ENCODE results near the gene FBXO15.

DNA sequence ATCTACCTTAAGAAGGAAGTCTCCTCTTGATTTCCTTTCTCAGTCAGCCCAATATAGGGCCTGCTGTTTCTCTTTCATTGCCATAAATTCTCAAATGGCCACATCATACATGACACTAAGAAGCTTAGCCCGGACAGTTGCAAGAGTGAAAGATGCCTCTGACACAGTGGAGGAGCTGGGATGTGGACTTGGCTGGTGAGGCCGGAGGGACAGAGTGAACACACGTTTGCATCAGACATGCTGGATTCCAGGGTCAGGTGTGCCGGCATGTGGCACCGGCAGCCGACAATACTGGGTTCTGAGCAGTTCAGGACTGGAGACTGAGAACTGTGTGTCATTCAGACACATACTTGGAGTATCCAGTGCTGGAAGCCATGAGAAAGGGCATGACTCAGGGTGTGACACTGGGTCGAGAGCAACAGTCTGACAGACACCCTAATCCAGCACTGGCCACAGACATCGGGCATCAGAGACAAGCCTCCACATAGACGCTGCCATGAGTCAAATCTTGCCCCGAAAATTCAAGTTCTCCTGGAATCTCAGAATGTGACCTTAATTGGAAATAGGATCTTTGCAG is 32.1 kb upstream of the FBXO15 start:
- TF ChIP-seq, protein P1, sequence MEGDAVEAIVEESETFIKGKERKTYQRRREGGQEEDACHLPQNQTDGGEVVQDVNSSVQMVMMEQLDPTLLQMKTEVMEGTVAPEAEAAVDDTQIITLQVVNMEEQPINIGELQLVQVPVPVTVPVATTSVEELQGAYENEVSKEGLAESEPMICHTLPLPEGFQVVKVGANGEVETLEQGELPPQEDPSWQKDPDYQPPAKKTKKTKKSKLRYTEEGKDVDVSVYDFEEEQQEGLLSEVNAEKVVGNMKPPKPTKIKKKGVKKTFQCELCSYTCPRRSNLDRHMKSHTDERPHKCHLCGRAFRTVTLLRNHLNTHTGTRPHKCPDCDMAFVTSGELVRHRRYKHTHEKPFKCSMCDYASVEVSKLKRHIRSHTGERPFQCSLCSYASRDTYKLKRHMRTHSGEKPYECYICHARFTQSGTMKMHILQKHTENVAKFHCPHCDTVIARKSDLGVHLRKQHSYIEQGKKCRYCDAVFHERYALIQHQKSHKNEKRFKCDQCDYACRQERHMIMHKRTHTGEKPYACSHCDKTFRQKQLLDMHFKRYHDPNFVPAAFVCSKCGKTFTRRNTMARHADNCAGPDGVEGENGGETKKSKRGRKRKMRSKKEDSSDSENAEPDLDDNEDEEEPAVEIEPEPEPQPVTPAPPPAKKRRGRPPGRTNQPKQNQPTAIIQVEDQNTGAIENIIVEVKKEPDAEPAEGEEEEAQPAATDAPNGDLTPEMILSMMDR (IDR thresholded peaks at IDR 0.05; ENCODE audit: low read depth, low read length): no peak
- no peak for TF ChIP-seq EZH2phosphoT487 (IDR thresholded peaks at IDR 0.05; ENCODE audit: low read depth)
